Activated CD8-positive, alpha-beta memory T cell treated with anti-CD3 and anti-CD28 coated beads for 36 hours (primary cell): ENCODE measurements around the gene DHX29. TPM values are rescaled to one million over a fixed set of nuclear protein-coding genes. Genes with fewer than 3 reads are reported as not detected.

ENCODE experiments used
- CTCF ChIA-PET: fragments of 350-600 bp; sonication (Branson Sonifier 250); formaldehyde crosslinking; loops from one replicate; lab custom pipeline; 2021; ENCODE audit warnings: antibody characterized with exemption; lab: Charles Lee
- POLR2A ChIA-PET: fragments of 350-600 bp; sonication (Branson Sonifier 250); formaldehyde crosslinking; loops from one replicate; lab custom pipeline; 2021; ENCODE audit warnings: antibody characterized with exemption; lab: Charles Lee
- total RNA-seq, 2 experiments: library from RNA; stranded (reverse); gene quantifications; one replicate each; pipeline ENCODE4 v1.2.3, GENCODE V29; 2021

Gene DHX29
- total RNA-seq, 2 experiments from 2014 or later, result 18.7 to 19.6 TPM

DNA sequence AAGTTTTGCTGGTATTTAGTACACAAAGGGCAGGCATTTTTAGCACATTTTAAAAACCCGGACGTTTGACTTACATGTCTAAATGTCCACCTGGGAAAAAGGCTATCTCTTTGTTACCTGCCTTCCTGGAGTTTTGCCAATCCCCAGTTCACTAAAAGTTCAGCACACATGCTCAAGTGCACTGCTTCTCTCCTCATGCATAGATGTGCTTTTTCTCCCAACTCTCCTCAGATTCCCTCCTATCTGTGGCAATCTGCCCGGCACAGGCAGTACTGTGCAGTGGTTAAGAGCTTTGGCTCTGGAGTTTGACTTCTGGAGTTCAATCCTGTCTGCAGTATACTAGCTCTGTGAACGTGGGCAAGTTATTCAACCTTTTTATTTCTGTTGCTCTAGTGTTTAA is 65.7 kb downstream of the DHX29 start:
- CTCF ChIA-PET, result interaction anchor here (0.7 kb wide), 1 partner anchor 673 kb away, joined by 3 read pairs; no protein-coding TSS in a partner anchor
- POLR2A ChIA-PET, result no interaction called here

DNA sequence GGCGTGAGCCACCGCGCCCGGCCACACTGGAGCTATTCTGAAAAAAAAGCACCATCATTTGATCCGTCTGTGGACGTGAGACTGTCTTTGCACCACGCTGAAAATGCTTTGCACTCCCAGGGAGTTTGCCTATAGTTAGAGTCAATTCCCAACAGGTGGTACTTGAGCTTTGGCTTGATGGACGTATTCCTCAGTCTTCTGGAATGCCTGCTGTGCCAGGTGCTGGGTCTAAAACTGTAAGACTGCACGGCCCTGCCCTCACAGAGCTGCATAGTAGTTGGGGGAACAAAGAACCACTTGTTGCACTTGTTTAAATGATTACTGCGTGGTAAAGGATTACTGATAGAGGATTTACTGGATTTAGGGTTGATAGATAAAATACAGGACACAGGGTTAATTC is 70.7 kb downstream of the DHX29 start:
- POLR2A ChIA-PET, result interaction anchor here (0.6 kb wide), 1 partner anchor 1999 kb away, joined by 3 read pairs; no protein-coding TSS in a partner anchor
- CTCF ChIA-PET, result no interaction called here

GRCh38 chr5:55234121-55234700 is 73.3 kb downstream of the DHX29 start:
- ChIA-PET POLR2A (no interaction called here), CTCF (interaction anchor here (0.6 to 1.8 kb wide), 4 partner anchors 19 to 116 kb away, joined by 3 to 5 read pairs (median 3); no protein-coding TSS in a partner anchor)

DNA sequence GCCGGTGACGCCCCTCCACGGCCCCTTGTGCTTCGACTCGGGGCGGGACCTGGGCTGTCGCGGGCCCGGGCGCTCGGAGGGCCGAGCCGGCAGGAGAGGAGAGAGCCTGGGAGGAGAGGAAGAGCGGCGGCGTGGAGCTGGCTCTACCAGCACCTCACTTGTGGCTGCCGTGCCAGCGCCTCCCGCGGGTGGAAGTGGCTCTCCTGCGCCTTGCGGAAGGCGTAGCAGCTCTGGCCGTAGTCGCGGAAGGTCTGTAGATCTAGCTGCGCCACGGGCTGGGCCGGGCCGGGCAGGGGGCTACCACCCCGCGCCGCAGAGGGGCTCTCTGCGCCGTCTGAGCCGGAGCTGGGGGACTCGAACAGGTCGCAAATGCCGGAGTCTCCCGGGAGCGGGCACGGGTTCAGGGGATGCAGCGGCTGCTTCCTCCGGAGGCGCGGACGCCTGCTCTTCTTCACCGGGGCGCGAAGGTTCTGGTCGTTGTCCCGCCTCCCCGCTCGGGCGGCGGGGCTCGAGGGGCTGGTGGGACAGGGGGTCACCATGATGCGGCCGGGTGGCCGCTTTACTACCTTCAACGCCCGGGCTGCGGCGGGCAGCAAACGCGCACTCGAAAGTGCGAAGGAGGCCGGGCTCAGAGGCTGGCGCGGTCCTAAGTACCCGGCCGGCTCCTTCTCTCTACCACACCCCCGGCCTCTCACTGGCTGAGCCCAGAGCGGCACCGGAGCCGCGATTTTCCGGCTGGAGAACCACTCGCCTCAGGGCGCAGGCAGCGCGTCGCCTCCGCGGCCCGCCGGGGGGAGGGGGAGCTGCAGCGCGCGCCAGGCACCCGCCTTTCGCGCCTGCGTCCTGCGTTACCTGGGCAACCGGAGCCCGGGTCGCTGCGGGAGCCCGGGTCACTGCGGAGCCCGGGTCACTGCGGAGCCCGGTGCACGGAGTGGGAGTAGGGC is 74.2 kb downstream of the DHX29 start, which contains the start of gene CCNO:
CCNO (minus strand) TSS at position 624 of the 944 bp plus-strand sequence; CDS start at position 539, 85 bp downstream.
- CTCF ChIA-PET, result interaction anchor here (0.6 to 1.8 kb wide), 3 partner anchors 19 to 117 kb away, joined by 3 to 5 read pairs (median 3); no protein-coding TSS in a partner anchor
- POLR2A ChIA-PET, result no interaction called here

DNA sequence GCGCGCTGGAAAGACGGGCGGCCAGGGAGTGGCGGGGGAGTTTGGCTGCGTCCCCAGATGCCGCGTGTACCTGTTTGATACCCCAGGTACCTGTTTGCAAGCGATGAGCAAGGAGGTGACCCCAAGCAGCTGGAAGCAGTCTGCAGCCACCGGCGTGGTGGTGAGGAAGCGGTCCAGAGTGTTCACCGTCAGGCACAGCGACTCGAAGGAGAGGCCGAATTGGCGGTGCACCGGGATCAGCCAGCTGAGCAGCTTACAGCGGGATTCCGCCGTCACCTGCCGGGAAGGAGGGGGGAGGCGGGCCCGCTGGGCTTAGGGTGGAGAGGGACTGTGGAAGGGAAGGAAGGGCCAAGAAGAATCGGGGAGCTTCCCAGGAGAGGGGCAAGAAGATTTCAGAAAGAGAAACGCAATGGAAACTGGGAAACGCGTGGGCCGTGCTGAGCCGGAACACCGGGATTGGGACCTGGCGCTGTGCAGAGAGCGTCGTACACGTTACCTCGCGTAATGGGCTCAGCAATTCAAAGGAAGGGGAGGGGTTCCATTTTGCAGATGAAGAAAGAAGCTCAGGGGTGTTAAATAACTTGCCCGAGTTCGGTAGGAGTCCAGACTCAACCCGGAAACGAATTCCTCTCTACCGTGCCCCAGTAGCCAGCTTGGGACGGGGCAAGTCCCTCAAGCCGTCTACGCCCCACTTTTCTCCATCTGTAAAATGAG is 75.1 kb downstream of the DHX29 start:
- ChIA-PET POLR2A (no interaction called here), CTCF (no interaction called here)

- CTCF ChIA-PET, result interaction anchor here (1.1 kb wide), 1 partner anchor 56 kb away, joined by 4 read pairs; no protein-coding TSS in a partner anchor
- POLR2A ChIA-PET, result no interaction called here
Measured at GRCh38 chr5:55231919-55232270, 75.6 kb downstream of the DHX29 start.

- CTCF ChIA-PET, result interaction anchor here (0.6 to 1.1 kb wide), 4 partner anchors 47 to 69 kb away, joined by 3 to 4 read pairs (median 4); no protein-coding TSS in a partner anchor
- POLR2A ChIA-PET, result interaction anchor here (0.6 kb wide), 1 partner anchor 127 kb away, joined by 3 read pairs; no protein-coding TSS in a partner anchor
Measured at GRCh38 chr5:55231029-55231918, 76.2 kb downstream of the DHX29 start.

GRCh38 chr5:55230086-55230629 is 77.3 kb downstream of the DHX29 start:
- POLR2A ChIA-PET, result no interaction called here
- CTCF ChIA-PET, result no interaction called here

- POLR2A ChIA-PET, result no interaction called here
- CTCF ChIA-PET, result interaction anchor here (0.5 to 1.2 kb wide), 2 partner anchors 325 to 904 kb away, joined by 3 read pairs; no protein-coding TSS in a partner anchor
Measured at GRCh38 chr5:55227664-55228430, 79.6 kb downstream of the DHX29 start.

DNA sequence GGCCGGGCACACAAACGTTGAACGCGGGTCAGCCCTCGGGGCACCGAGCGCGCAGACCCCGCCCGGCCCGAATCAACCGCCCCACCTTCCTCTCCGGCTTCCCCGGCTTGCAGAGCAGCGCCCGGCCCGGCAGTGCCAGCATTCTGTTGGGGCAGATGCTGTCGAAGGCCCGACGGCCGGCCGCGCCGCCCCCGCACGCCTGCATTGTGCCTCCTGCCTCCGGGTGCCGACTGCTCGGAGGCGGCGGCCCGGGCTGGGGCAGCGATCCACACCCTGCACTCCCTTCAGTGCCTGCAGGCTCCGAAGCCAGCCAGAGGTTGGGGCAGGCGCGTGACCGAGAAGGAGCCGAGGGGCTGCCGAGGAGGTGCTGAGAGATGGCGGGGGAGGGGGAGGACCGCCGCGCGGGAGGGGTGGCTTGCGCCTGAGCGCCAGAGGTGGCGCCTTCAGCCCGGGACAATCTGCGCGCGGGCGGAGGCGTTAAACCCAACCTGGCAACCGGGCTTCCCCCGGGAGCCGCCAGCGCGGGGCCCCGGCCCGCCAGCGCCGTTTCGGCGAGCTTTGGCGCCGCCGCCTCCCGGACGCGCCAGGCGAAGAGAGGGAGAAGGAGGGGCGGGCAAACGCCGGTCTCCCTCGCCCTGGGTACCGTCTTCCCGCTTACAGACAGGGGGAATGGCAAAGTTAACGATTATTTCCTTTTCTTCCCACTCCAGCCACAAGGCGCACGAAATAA is 80.4 kb downstream of the DHX29 start, which contains the start of gene MCIDAS:
MCIDAS (minus strand) TSS at position 382 of the 730 bp plus-strand sequence; CDS start at position 205, 177 bp downstream.
- CTCF ChIA-PET, result interaction anchor here (0.5 to 1.2 kb wide), 3 partner anchors 75 to 905 kb away, joined by 3 to 7 read pairs (median 3); no protein-coding TSS in a partner anchor
- POLR2A ChIA-PET, result no interaction called here

DNA sequence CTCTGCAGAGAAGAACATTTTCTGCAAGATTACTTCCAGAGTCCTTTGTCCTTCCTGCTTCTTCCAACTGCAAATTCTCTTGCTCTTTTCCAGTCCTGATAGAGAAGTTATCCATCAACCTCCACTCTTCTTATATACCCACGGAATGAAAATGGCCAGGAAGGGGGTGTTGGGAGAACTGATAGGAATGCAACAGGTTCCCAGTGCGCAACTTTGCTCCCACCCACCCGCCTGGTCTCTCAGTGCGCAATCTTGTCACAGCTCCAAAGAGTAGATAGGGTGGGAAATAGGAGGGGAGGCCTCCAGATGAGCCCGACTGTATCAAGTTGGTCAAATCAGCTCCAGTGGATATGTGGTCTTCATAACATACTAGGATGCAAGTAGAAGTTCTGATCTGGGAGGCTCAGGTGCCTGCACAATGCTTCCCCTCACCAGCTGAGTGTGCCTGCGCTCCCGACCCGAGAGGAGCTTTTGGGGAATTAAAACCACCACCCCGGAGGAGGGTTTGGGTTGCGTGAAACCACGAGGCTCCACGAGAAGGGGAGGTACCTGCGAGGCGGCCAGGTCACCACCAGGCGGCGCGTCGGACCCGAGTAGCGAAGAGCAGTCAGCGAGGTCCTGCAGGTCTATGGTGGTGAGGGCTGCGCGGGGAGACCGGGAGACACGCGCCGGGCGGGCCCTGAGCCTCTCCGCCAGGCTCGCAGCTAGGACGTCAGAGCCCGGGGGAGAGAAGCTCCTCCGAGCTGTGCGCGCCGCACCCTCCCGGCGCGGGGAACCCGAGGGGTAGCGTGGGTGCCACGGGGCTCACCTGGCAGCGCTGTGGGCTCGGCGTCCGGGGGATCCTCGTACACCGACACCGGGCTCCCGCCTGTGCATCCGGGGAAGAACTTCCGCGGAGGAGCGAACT is 81.2 kb downstream of the DHX29 start:
- ChIA-PET POLR2A (no interaction called here), CTCF (interaction anchor here (0.6 to 1.2 kb wide), 3 partner anchors 13 to 76 kb away, joined by 4 to 7 read pairs (median 4); no protein-coding TSS in a partner anchor)

DNA sequence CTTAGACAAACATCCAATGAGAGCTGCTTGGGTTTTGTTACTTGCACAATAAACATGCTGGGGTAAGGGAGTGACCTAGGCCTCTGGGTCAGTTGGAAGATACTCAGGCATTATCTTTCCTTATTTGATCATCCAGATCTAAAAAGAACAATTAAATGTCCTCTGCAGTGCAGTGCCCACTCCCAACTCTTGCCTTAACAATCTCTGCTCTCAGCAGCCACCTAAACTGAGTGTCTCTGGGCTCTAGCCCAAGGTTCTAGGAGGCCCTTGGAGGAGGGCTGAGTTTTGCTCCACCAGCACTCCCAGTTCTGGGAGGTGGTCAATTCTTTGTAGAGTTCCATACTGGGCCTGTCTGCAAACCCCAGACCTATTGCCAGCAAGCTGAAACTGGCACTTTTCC is 82.1 kb downstream of the DHX29 start:
- ChIA-PET POLR2A (no interaction called here), CTCF (interaction anchor here (1.0 to 1.2 kb wide), 2 partner anchors 12 to 52 kb away, joined by 4 read pairs; no protein-coding TSS in a partner anchor)

- POLR2A ChIA-PET, result interaction anchor here (0.6 kb wide), 1 partner anchor 27 kb away, joined by 4 read pairs; no protein-coding TSS in a partner anchor
- CTCF ChIA-PET, result interaction anchor here (0.6 kb wide), 1 partner anchor 20 kb away, joined by 3 read pairs; no protein-coding TSS in a partner anchor
Measured at GRCh38 chr5:55223812-55224240, 83.7 kb downstream of the DHX29 start.

GRCh38 chr5:55222985-55223811 is 84.3 kb downstream of the DHX29 start:
- ChIA-PET CTCF (interaction anchor here (0.6 kb wide), 1 partner anchor 21 kb away, joined by 3 read pairs; no protein-coding TSS in a partner anchor), POLR2A (interaction anchor here (0.6 kb wide), 1 partner anchor 26 kb away, joined by 4 read pairs; no protein-coding TSS in a partner anchor)
